Neuron (in vitro differentiated cells): ENCODE results near the gene NFATC2.

Experiments used
- H2AFZ ChIP-seq: one replicate; pipeline ENCODE4 v1.6.1; 2013; ENCODE audit warnings: low read depth, mild to moderate bottlenecking, inconsistent platforms, low read length, moderate library complexity
- H3K27me3 ChIP-seq: one replicate; pipeline ENCODE4 v1.6.1; 2013; ENCODE audit warnings: low read length; ENCODE audit not compliant: insufficient read depth
- H3K36me3 ChIP-seq: one replicate; pipeline ENCODE4 v1.6.1; 2013; ENCODE audit warnings: low read length; ENCODE audit not compliant: insufficient read depth
- H3K4me1 ChIP-seq: one replicate; pipeline ENCODE4 v1.6.1; 2013; ENCODE audit warnings: low read length; ENCODE audit not compliant: insufficient read depth
- H3K4me3 ChIP-seq: 2 replicates; pipeline ENCODE4 v1.5.1; 2013; ENCODE audit warnings: mild to moderate bottlenecking, low read length, moderate library complexity
- H3K9me3 ChIP-seq: one replicate; pipeline ENCODE4 v1.6.1; 2013; ENCODE audit warnings: low read length

Gene NFATC2

GRCh38 chr20:51460569-51461265 lies 81.8 kb downstream of the NFATC2 start:
- Histone ChIP-seq H3K4me3 (no peak overlapping the region), H3K36me3 (no peaks in the 10 kb centered on the region), H3K9me3 (no peaks in the 10 kb centered on the region)

GRCh38 chr20:51460163-51460562 lies 82.4 kb downstream of the NFATC2 start:
- H3K9me3 ChIP-seq, result no peaks in the 10 kb centered on the region
- no peak overlapping the region for H2AFZ ChIP-seq
- H3K4me3 ChIP-seq, result no peak overlapping the region
- H3K27me3 ChIP-seq, result no peaks in the 10 kb centered on the region
- H3K4me1 ChIP-seq, result no peaks in the 10 kb centered on the region
- no peaks in the 10 kb centered on the region for H3K36me3 ChIP-seq

More at GRCh38 chr20:51460569-51461265, 81.8 kb downstream of the NFATC2 start:
- Histone ChIP-seq H3K4me1 (no peaks in the 10 kb centered on the region), H3K27me3 (no peaks in the 10 kb centered on the region), H2AFZ (no peak overlapping the region)

- H3K4me1 ChIP-seq, result no peaks in the 10 kb centered on the region
- H3K36me3 ChIP-seq, result no peaks in the 10 kb centered on the region
- no peaks in the 10 kb centered on the region for H3K9me3 ChIP-seq
- no peak overlapping the region for H2AFZ ChIP-seq
- no peak overlapping the region for H3K4me3 ChIP-seq
- no peaks in the 10 kb centered on the region for H3K27me3 ChIP-seq
Measured at GRCh38 chr20:51458751-51459439, 83.6 kb downstream of the NFATC2 start.

GRCh38 chr20:51457533-51457932 lies 85.0 kb downstream of the NFATC2 start:
- H3K9me3 ChIP-seq, result no peaks in the 10 kb centered on the region
- no peaks in the 10 kb centered on the region for H3K4me1 ChIP-seq
- no peak overlapping the region for H2AFZ ChIP-seq
- H3K4me3 ChIP-seq, result no peak overlapping the region
- H3K36me3 ChIP-seq, result no peaks in the 10 kb centered on the region
- no peaks in the 10 kb centered on the region for H3K27me3 ChIP-seq

- H3K9me3 ChIP-seq, result no peaks in the 10 kb centered on the region
- no peak overlapping the region for H2AFZ ChIP-seq
- no peaks in the 10 kb centered on the region for H3K27me3 ChIP-seq
- H3K36me3 ChIP-seq, result no peaks in the 10 kb centered on the region
- H3K4me1 ChIP-seq, result no peaks in the 10 kb centered on the region
- no peak overlapping the region for H3K4me3 ChIP-seq
Measured at GRCh38 chr20:51456511-51457509, 85.7 kb downstream of the NFATC2 start.

GRCh38 chr20:51454250-51454865 lies 88.2 kb downstream of the NFATC2 start:
- Histone ChIP-seq H3K36me3 (no peaks in the 10 kb centered on the region), H3K4me1 (no peaks in the 10 kb centered on the region), H3K27me3 (no peaks in the 10 kb centered on the region), H3K9me3 (no peaks in the 10 kb centered on the region), H2AFZ (no peak overlapping the region), H3K4me3 (no peak overlapping the region)

- Histone ChIP-seq H3K9me3 (no peaks in the 10 kb centered on the region), H3K4me3 (no peak overlapping the region), H3K4me1 (no peaks in the 10 kb centered on the region), H3K27me3 (no peaks in the 10 kb centered on the region), H2AFZ (no peak overlapping the region), H3K36me3 (no peaks in the 10 kb centered on the region)
Measured at GRCh38 chr20:51452734-51453365, 89.7 kb downstream of the NFATC2 start.

- Histone ChIP-seq H3K27me3 (no peaks in the 10 kb centered on the region), H3K4me1 (no peaks in the 10 kb centered on the region), H2AFZ (no peak overlapping the region), H3K36me3 (no peaks in the 10 kb centered on the region), H3K4me3 (no peak overlapping the region), H3K9me3 (no peaks in the 10 kb centered on the region)
Measured at GRCh38 chr20:51452091-51452613, 90.4 kb downstream of the NFATC2 start.

GRCh38 chr20:51451484-51451883 lies 91.0 kb downstream of the NFATC2 start:
- Histone ChIP-seq H2AFZ (no peak overlapping the region), H3K9me3 (no peaks in the 10 kb centered on the region), H3K4me3 (no peak overlapping the region), H3K4me1 (peaks cover 4% of the 10 kb centered on the region), H3K27me3 (no peaks in the 10 kb centered on the region), H3K36me3 (no peaks in the 10 kb centered on the region)

GRCh38 chr20:51450984-51451383 lies 91.5 kb downstream of the NFATC2 start:
- Histone ChIP-seq H2AFZ (no peak overlapping the region), H3K36me3 (no peaks in the 10 kb centered on the region), H3K4me1 (peaks cover 7% of the 10 kb centered on the region), H3K4me3 (no peak overlapping the region), H3K9me3 (no peaks in the 10 kb centered on the region), H3K27me3 (no peaks in the 10 kb centered on the region)

GRCh38 chr20:51450221-51450712 lies 92.3 kb downstream of the NFATC2 start:
- Histone ChIP-seq H3K27me3 (no peaks in the 10 kb centered on the region), H3K9me3 (no peaks in the 10 kb centered on the region), H3K36me3 (no peaks in the 10 kb centered on the region), H3K4me3 (no peak overlapping the region), H2AFZ (no peak overlapping the region), H3K4me1 (peaks cover 7% of the 10 kb centered on the region)
